Prostate gland (tissue), 2 donors: ENCODE data around the gene GCH1. TPM values are rescaled to one million over a fixed set of nuclear protein-coding genes. Genes with fewer than 3 reads are reported as not detected.

Experiments
- DNase-seq: peaks from one replicate; pipeline ENCODE4 v3.0.0-alpha.2; 2019; ENCODE audit warnings: low spot score
- H3K27ac ChIP-seq, 2 donors: fragments of 200-600 bp; sonication (generic); 2 replicates each; pipeline ENCODE4 v1.5.1; 2017 to 2019
- H3K27me3 ChIP-seq: fragments of 200-600 bp; sonication (generic); replicated peaks from 2 replicates; pipeline ENCODE4 v1.5.1; 2019; ENCODE audit not compliant: insufficient read depth
- H3K36me3 ChIP-seq, 2 donors: fragments of 200-600 bp; sonication (generic); 1 replicate in 1 of 2; 2 replicates in 1 of 2; pipeline versions ENCODE4 v1.5.1 to v1.8.1; 2017 to 2019
- H3K4me1 ChIP-seq: fragments of 200-600 bp; sonication (generic); replicated peaks from 2 replicates; pipeline ENCODE4 v1.5.1; 2019
- H3K4me3 ChIP-seq, 2 donors: fragments of 200-600 bp; sonication (generic); 2 replicates each; pipeline ENCODE4 v1.5.1; 2017 to 2019
- H3K9me3 ChIP-seq: fragments of 200-600 bp; sonication (generic); 2 replicates; pipeline ENCODE4 v1.5.1; 2017
- POLR2A ChIP-seq: fragments of 450-650 bp; IDR thresholded peaks from one replicate; pipeline ENCODE4 v1.6.1; 2016; ENCODE audit warnings: antibody characterized with exemption, mild to moderate bottlenecking
- POLR2AphosphoS5 ChIP-seq: sonication (generic); formaldehyde crosslinking; IDR thresholded peaks from one replicate; pipeline ENCODE4 v1.6.1; 2017; ENCODE audit warnings: antibody characterized with exemption
- WGBS: methylation state at CpG from one replicate; pipeline ENCODE4 v1.1.5; 2018; 5-methylcytosine and 5-hydroxymethylcytosine counted together
- intact Hi-C: fragments of 100-400 bp; cut with DNase I; formaldehyde crosslinking; loops from one replicate; pipeline ENCODE4 v1.14.2; 2022
- total RNA-seq, 2 donors: library from RNA; depleted of rRNA; stranded (reverse); fragments of >200 nt; gene quantifications; one replicate each; pipeline ENCODE4 v1.1.0, GENCODE V29; 2016
- TF ChIP-seq, protein P1 (sequence below), 4 experiments: fragments of 200-600 bp in 2 of 4; fragments of 450-650 bp in 2 of 4; sonication (generic) in 2 of 4; IDR thresholded peaks; 1 replicate in 3 of 4; 2 replicates in 1 of 4; pipeline ENCODE4 v1.5.1; 2016 to 2019; ENCODE audit warnings: antibody characterized with exemption in 4 of 4, mild to moderate bottlenecking in 2 of 4, moderate library complexity in 2 of 4

Gene GCH1
- total RNA-seq, 2 donors from 2014 or later: 4.9 to 19.4 TPM

DNA sequence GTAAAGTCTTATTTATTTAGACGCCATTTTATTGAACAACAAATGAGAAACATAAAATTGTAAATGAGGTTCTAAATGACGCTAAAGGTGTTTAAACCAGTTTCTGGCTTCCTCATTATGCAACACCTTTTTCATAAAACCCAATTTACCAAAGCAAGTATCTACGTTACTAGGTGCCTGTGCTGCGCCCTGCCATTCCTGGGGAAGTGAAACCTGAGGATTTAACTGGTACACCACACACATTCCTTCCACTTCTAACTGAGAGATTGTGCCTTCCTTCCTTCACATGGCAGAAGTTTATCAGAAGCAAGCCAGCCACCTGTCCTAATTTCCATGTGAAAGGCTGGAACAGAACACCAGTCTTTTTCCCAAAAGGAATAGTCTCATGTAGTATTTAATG lies 40.3 kb upstream of the GCH1 start:
- intact Hi-C loops: no loop called here
- no peaks in the 10 kb centered on the region for H3K27me3 ChIP-seq
- no peak overlapping the region for H3K27ac ChIP-seq
- WGBS: 89% methylated on average over 4 of the region's 4 CpGs
- no peaks in the 10 kb centered on the region for H3K9me3 ChIP-seq
- H3K4me1 ChIP-seq: no peaks in the 10 kb centered on the region
- DNase-seq: no peak
- H3K4me3 ChIP-seq: no peak overlapping the region
- H3K36me3 ChIP-seq: no peaks in the 10 kb centered on the region
- TF ChIP-seq POLR2AphosphoS5: no peak
- TF ChIP-seq, protein P1, sequence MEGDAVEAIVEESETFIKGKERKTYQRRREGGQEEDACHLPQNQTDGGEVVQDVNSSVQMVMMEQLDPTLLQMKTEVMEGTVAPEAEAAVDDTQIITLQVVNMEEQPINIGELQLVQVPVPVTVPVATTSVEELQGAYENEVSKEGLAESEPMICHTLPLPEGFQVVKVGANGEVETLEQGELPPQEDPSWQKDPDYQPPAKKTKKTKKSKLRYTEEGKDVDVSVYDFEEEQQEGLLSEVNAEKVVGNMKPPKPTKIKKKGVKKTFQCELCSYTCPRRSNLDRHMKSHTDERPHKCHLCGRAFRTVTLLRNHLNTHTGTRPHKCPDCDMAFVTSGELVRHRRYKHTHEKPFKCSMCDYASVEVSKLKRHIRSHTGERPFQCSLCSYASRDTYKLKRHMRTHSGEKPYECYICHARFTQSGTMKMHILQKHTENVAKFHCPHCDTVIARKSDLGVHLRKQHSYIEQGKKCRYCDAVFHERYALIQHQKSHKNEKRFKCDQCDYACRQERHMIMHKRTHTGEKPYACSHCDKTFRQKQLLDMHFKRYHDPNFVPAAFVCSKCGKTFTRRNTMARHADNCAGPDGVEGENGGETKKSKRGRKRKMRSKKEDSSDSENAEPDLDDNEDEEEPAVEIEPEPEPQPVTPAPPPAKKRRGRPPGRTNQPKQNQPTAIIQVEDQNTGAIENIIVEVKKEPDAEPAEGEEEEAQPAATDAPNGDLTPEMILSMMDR (IDR thresholded peaks at IDR 0.05): no peak
- TF ChIP-seq POLR2A: no peak

DNA sequence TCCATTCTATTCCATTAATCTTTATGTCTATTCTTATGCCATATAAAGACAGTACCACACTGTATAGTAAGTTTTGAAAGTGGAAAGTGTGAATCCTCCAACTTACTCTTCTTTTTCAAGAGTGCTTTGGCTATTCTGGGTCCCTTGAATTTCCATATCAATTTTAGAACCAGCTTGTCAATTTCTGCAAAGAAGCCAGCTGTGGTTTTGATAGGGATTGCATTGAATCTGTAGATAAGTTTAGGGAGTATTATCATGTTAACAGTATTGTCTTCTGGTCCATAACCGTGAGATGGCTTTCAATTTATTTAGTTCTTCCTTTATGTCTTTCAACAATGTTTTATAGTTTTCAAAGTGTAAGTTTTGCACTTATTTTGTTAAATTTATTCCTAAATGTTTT lies 34.2 kb upstream of the GCH1 start:
- DNase-seq: no peak
- WGBS: 98% methylated on average over 1 of the region's 1 CpG
- H3K27me3 ChIP-seq: no peaks in the 10 kb centered on the region
- no peaks in the 10 kb centered on the region for H3K4me1 ChIP-seq
- H3K4me3 ChIP-seq: no peak overlapping the region
- no peak overlapping the region for H3K27ac ChIP-seq
- TF ChIP-seq POLR2A (no peak), POLR2AphosphoS5 (no peak)
- TF ChIP-seq, protein P1 (IDR thresholded peaks at IDR 0.05): no peak
- H3K36me3 ChIP-seq: no peaks in the 10 kb centered on the region
- intact Hi-C loops: no loop called here
- H3K9me3 ChIP-seq: no peaks in the 10 kb centered on the region

DNA sequence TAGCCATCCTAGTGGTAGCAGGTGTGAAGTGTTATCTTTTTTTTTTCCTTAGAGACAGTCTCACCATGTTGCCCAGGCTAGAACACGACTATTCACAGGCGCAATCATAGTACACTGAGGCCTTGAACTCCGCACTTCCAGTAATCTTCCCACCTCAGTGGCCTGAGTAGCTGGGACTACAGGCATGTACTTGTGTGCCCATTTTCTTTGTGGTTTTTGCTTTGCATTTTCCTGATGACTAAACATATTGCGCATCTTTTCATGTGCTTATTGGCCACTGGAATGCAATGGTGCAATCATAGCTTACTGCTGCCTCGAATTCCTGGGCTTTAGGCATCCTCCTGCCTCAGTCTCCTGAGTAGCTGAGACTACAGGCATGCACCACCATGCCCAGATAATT lies 33.3 kb upstream of the GCH1 start:
- no peak for TF ChIP-seq POLR2A
- TF ChIP-seq POLR2AphosphoS5: no peak
- TF ChIP-seq, protein P1 (IDR thresholded peaks at IDR 0.05): no peak
- H3K27ac ChIP-seq: no peak overlapping the region
- H3K4me3 ChIP-seq: no peak overlapping the region
- no peak for DNase-seq
- WGBS: 95% methylated on average over 5 of the region's 5 CpGs
- no peaks in the 10 kb centered on the region for H3K36me3 ChIP-seq
- H3K9me3 ChIP-seq: no peaks in the 10 kb centered on the region
- H3K27me3 ChIP-seq: no peaks in the 10 kb centered on the region
- intact Hi-C loops: no loop called here
- H3K4me1 ChIP-seq: no peaks in the 10 kb centered on the region

DNA sequence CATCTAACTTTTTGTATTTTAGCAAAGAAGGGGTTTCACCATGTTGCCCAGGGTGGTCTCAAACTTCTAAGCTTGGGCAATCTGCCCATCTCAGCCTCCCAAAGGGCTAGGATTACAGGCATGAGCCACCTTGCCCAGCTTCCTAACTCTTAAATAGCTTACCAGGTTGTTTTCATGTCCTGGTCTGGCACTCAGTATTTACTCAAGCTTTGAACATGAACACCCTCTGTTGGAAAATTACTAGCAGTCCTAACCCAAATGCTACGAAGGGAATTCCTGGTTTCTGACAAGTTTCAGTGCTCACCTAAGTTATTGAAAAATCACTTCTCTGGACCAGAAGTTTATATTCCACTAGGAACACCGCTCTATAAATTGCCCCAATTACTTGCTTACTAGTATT lies 32.5 kb upstream of the GCH1 start:
- 48% methylated on average over 2 of the region's 2 CpGs for WGBS
- H3K9me3 ChIP-seq: no peaks in the 10 kb centered on the region
- no peak overlapping the region for H3K4me3 ChIP-seq
- no peaks in the 10 kb centered on the region for H3K27me3 ChIP-seq
- intact Hi-C loops: no loop called here
- no peak for DNase-seq
- H3K4me1 ChIP-seq: no peaks in the 10 kb centered on the region
- H3K27ac ChIP-seq: no peak overlapping the region
- no peaks in the 10 kb centered on the region for H3K36me3 ChIP-seq
- TF ChIP-seq POLR2A: no peak
- TF ChIP-seq POLR2AphosphoS5: no peak
- TF ChIP-seq, protein P1 (IDR thresholded peaks at IDR 0.05): no peak

DNA sequence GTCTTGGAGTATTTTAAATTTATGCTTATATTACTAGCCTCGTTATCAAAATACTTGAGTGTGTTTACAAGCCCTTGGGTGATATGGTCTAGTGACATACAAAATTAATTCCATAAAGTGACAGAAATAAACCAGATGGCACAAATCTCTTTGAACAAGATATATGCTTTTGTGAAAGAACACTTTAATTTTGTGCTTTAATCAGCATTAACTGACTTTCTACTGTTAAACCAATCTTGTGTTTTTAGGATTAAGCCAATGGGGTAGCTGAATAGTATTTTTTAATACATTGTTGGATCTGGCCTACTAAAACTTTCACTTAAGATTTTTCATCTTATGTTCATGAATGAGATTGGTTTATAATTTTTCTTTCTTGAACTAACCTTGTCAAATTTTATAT lies 30.4 kb upstream of the GCH1 start:
- TF ChIP-seq POLR2A: no peak
- TF ChIP-seq POLR2AphosphoS5: no peak
- TF ChIP-seq, protein P1 (IDR thresholded peaks at IDR 0.05): no peak
- H3K36me3 ChIP-seq: no peaks in the 10 kb centered on the region
- DNase-seq: no peak
- 80% methylated on average over 1 of the region's 1 CpG for WGBS
- H3K27ac ChIP-seq: no peak overlapping the region
- no peaks in the 10 kb centered on the region for H3K4me1 ChIP-seq
- H3K9me3 ChIP-seq: no peaks in the 10 kb centered on the region
- H3K27me3 ChIP-seq: no peaks in the 10 kb centered on the region
- no peak overlapping the region for H3K4me3 ChIP-seq
- intact Hi-C loops: no loop called here
